Gastrocnemius medialis (tissue), 4 donors: Measurements from ENCODE around the gene PAPPA. TPM values are rescaled to one million over a fixed set of nuclear protein-coding genes. Genes with fewer than 3 reads are reported as not detected.
A peak's percentile ranks its signal among the peaks of the same experiment; 100 is the strongest.

Experiments used
- ATAC-seq, 2 donors: fragments of 150-250 bp; one replicate each; pipeline ENCODE4 v1.9.1; 2016
- DNase-seq, 2 donors: peaks; one replicate each; pipeline ENCODE4 v3.0.0-alpha.2; 2019
- H3K27ac ChIP-seq, 4 donors: fragments of 200-600 bp; sonication (generic); 1 replicate in 1 of 4; 2 replicates in 3 of 4; pipeline ENCODE4 v1.5.1; 2016 to 2018; ENCODE audit warnings: mild to moderate bottlenecking in 2 of 4, moderate library complexity in 1 of 4
- H3K27me3 ChIP-seq, 3 donors: fragments of 200-600 bp; sonication (generic) in 2 of 3; 1 replicate in 1 of 3; 2 replicates in 2 of 3; pipeline versions ENCODE4 v1.5.1 to v1.6.0; 2016 to 2019; ENCODE audit warnings: mild to moderate bottlenecking in 1 of 3, moderate library complexity in 1 of 3
- H3K36me3 ChIP-seq, 2 donors: fragments of 200-600 bp; sonication (generic) in 1 of 2; one replicate each; pipeline ENCODE4 v1.5.1; 2017 to 2018
- H3K4me1 ChIP-seq, 2 donors: fragments of 200-600 bp; sonication (generic) in 1 of 2; one replicate each; pipeline ENCODE4 v1.5.1; 2016 to 2017; ENCODE audit warnings: mild to moderate bottlenecking in 2 of 2
- H3K4me3 ChIP-seq, 4 donors: fragments of 200-600 bp; sonication (generic) in 3 of 4; 1 replicate in 1 of 4; 2 replicates in 3 of 4; pipeline ENCODE4 v1.5.1; 2016 to 2019; ENCODE audit warnings: mild to moderate bottlenecking in 2 of 4
- H3K9me3 ChIP-seq, 3 donors: fragments of 200-600 bp; sonication (generic) in 2 of 3; 1 replicate in 1 of 3; 2 replicates in 2 of 3; pipeline ENCODE4 v1.5.1; 2016 to 2019
- POLR2A ChIP-seq, 2 donors: fragments of 450-650 bp; IDR thresholded peaks; one replicate each; pipeline ENCODE4 v1.6.1; 2017; ENCODE audit warnings: antibody characterized with exemption in 2 of 2, mild to moderate bottlenecking in 2 of 2, moderate library complexity in 2 of 2
- in situ Hi-C, 4 donors: fragments of 200-750 bp; cut with MboI; loops; one replicate each; pipeline versions ENCODE4 v1.15.0 to v1.8.0; 2017; ENCODE audit warnings: low sequenced_read_pairs in 4 of 4
- intact Hi-C: fragments of 100-400 bp; cut with DNase I; formaldehyde crosslinking; loops from one replicate; pipeline ENCODE4 v1.15.1; 2023; ENCODE audit warnings: low total_unique reads
- total RNA-seq, 4 donors: library from RNA; depleted of rRNA; stranded (reverse); fragments of >200 nt; gene quantifications; one replicate each; pipeline versions ENCODE4 v1.1.0 to v1.2.3, GENCODE V29; 2016
- TF ChIP-seq, protein P1 (sequence below), 5 experiments: fragments of 450-650 bp in 3 of 5; fragments of 200-600 bp in 2 of 5; sonication (generic) in 2 of 5; IDR thresholded peaks in 4 of 5; conservative IDR thresholded peaks in 1 of 5; 1 replicate in 4 of 5; 2 replicates in 1 of 5; pipeline ENCODE4 v1.5.1; 2016 to 2019; ENCODE audit warnings: antibody characterized with exemption in 5 of 5, mild to moderate bottlenecking in 3 of 5, moderate library complexity in 3 of 5

The PAPPA gene
- total RNA-seq, 4 donors from 2014 or later, result 0.56 to 2.1 (median 1.4) TPM

DNA sequence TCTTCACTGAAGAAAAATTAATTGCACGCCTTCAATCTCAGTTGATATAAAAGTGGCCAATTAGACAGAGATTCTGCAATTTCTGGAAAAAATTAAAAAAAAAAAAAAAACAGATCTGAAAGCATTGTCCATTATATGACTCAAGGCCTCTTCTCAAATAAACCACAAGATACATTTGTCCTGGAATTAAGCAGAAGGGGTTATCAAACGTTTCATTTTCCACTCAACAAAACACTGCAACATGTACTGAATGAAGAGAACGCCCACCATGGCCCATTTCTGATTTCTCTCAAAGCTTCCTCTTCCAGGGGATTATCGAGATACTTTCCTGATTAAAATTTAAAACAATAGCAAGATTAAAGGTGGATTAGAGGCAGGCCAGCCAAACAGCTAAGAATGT, 5.8 kb upstream of the PAPPA start:
- in situ Hi-C loops, result loop anchor here in 1 of 4 donors (5.0 kb wide), 1 partner anchor 424 kb away; no protein-coding TSS in a partner anchor
- no peak for DNase-seq
- Histone ChIP-seq H3K27me3 (peaks cover 0 to 7% (median 0%) of the 10 kb centered on the region in 3 donors), H3K27ac (no peak overlapping the region), H3K4me1 (no peaks in the 10 kb centered on the region), H3K4me3 (no peak overlapping the region), H3K36me3 (no peaks in the 10 kb centered on the region), H3K9me3 (no peaks in the 10 kb centered on the region)
- intact Hi-C loops, result no loop called here
- no peak for ATAC-seq
- TF ChIP-seq, protein P1, sequence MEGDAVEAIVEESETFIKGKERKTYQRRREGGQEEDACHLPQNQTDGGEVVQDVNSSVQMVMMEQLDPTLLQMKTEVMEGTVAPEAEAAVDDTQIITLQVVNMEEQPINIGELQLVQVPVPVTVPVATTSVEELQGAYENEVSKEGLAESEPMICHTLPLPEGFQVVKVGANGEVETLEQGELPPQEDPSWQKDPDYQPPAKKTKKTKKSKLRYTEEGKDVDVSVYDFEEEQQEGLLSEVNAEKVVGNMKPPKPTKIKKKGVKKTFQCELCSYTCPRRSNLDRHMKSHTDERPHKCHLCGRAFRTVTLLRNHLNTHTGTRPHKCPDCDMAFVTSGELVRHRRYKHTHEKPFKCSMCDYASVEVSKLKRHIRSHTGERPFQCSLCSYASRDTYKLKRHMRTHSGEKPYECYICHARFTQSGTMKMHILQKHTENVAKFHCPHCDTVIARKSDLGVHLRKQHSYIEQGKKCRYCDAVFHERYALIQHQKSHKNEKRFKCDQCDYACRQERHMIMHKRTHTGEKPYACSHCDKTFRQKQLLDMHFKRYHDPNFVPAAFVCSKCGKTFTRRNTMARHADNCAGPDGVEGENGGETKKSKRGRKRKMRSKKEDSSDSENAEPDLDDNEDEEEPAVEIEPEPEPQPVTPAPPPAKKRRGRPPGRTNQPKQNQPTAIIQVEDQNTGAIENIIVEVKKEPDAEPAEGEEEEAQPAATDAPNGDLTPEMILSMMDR (IDR thresholded peaks at IDR 0.05 in 4 of 5, conservative IDR thresholded peaks at IDR 0.05 in 1 of 5), result no peak
- TF ChIP-seq POLR2A (IDR thresholded peaks at IDR 0.05), result no peak

DNA sequence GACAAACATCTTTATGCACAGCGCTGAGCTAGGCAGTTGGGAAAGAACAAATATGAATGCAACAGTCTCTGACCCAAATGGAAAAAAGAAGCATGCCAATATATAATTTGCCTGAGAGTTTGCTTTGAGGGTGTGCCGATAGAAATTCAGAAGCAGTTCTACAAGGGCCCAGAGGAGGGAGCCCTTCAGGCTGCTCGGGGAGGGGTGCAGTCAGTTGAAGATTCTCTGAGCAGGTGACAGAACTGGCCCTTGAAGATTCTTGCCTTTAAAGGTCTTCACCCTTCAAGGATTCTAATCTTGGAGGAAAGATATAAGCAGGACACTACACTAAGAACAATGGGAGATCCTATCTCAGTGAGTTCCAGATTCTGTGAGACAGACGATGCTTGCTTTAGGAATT, 3.7 kb upstream of the PAPPA start:
- ATAC-seq (peak in 1 of 2 donors; percentile 68), DNase-seq (peak in 1 of 2 donors; percentile 25)
- Histone ChIP-seq H3K4me1 (peaks cover 0 to 6% of the 10 kb centered on the region in 2 donors), H3K9me3 (no peaks in the 10 kb centered on the region), H3K27me3 (peaks cover 0 to 13% (median 0%) of the 10 kb centered on the region in 3 donors), H3K4me3 (no peak overlapping the region), H3K27ac (no peak overlapping the region), H3K36me3 (no peaks in the 10 kb centered on the region)
- in situ Hi-C loops (loop anchor here (5.0 to 25.0 kb wide), 8 partner anchors 212 to 563 kb away; no protein-coding TSS in a partner anchor), intact Hi-C loops (loop anchor here (5.0 to 10.0 kb wide), 5 partner anchors 165 to 558 kb away; no protein-coding TSS in a partner anchor)
- TF ChIP-seq, protein P1 (IDR thresholded peaks at IDR 0.05 in 4 of 5, conservative IDR thresholded peaks at IDR 0.05 in 1 of 5), result peak; percentile 24 to 64 (median 54)
- no peak for TF ChIP-seq POLR2A (IDR thresholded peaks at IDR 0.05)

DNA sequence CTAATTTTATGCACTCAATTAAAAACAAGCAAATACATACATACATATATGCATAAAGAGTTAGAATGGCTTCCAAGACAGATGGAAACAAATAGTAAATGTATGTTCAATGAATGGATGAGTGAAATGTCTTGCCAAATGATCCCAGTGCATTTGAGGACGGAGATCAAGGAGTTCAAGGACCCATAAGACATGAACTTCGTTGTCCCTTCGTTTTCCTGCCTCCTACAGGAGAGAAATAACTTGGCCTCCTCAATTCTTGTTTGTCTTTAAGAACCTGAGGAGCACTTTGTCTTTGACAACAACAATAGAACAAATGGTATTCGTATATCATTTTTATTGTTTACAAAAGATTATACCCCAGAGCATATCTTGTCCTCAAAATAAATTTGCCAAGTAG, 2.4 kb upstream of the PAPPA start:
- no peak for TF ChIP-seq POLR2A (IDR thresholded peaks at IDR 0.05)
- H3K27ac ChIP-seq, result no peak overlapping the region
- no peaks in the 10 kb centered on the region for H3K9me3 ChIP-seq
- no peaks in the 10 kb centered on the region for H3K36me3 ChIP-seq
- peaks cover 0 to 17% (median 0%) of the 10 kb centered on the region in 3 donors for H3K27me3 ChIP-seq
- intact Hi-C loops, result loop anchor here (5.0 to 10.0 kb wide), 5 partner anchors 164 to 559 kb away; no protein-coding TSS in a partner anchor
- no peak for ATAC-seq
- no peak for DNase-seq
- in situ Hi-C loops, result loop anchor here (10.0 to 25.0 kb wide), 7 partner anchors 211 to 564 kb away; no protein-coding TSS in a partner anchor
- no peak overlapping the region for H3K4me3 ChIP-seq
- H3K4me1 ChIP-seq, result peaks cover 9 to 20% of the 10 kb centered on the region in 2 donors

DNA sequence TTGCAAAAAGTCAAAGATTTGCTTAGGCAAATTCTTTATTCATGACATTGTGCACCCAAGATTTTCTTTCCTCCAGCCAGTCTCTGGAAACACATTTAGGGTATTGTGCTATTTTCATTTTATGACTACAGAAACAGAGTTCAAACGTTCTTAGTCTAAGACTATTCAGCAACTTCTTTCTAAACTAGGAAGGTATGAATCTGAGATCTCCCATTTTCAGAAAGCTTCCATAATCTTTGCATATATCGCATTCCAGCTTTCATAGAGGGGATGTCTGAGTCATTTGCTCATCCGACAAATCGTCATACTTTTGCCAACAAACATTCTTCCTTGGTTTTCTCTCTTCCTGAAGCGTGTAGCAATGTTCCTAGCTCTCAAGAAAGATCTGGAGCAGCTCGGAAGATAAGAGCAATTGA, 1.6 kb upstream of the PAPPA start:
- in situ Hi-C loops (loop anchor here (10.0 to 25.0 kb wide), 7 partner anchors 210 to 565 kb away; no protein-coding TSS in a partner anchor), intact Hi-C loops (loop anchor here (5.0 to 10.0 kb wide), 5 partner anchors 163 to 560 kb away; no protein-coding TSS in a partner anchor)
- H3K4me3 ChIP-seq, result no peak overlapping the region
- H3K27ac ChIP-seq, result no peak overlapping the region
- no peak for DNase-seq
- peaks cover 0 to 17% (median 0%) of the 10 kb centered on the region in 3 donors for H3K27me3 ChIP-seq
- TF ChIP-seq, protein P1 (IDR thresholded peaks at IDR 0.05 in 4 of 5, conservative IDR thresholded peaks at IDR 0.05 in 1 of 5), result no peak
- TF ChIP-seq POLR2A (IDR thresholded peaks at IDR 0.05), result no peak
- peaks cover 14 to 27% of the 10 kb centered on the region in 2 donors for H3K4me1 ChIP-seq
- H3K36me3 ChIP-seq, result no peaks in the 10 kb centered on the region
- H3K9me3 ChIP-seq, result no peaks in the 10 kb centered on the region
- ATAC-seq, result no peak

DNA sequence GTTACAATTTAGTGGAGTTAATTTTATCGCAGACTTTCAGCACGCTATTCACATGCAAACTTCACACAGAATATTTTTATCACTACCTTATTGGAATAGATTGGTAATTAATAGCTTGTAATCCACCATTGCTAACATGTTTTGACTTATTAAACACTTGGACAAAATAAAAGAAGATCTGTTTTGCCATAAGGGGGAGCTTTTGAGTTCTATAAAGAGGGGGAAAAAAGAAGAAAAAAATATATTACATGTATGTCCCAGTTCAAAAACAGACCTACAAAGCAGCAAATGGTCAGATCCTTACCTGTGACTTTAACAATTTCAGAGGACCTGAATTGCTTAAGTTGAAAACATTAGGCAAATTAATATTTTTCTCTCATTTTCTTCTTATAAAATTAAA, 1.2 kb upstream of the PAPPA start:
- no peak for DNase-seq
- Histone ChIP-seq H3K4me1 (peaks cover 18 to 30% of the 10 kb centered on the region in 2 donors), H3K27ac (peak overlapping the region in 3 of 4 donors; percentile 17 to 32 (median 30)), H3K36me3 (no peaks in the 10 kb centered on the region), H3K27me3 (peaks cover 0 to 17% (median 0%) of the 10 kb centered on the region in 3 donors), H3K4me3 (no peak overlapping the region), H3K9me3 (no peaks in the 10 kb centered on the region)
- TF ChIP-seq POLR2A (IDR thresholded peaks at IDR 0.05), result no peak
- TF ChIP-seq, protein P1 (IDR thresholded peaks at IDR 0.05 in 4 of 5, conservative IDR thresholded peaks at IDR 0.05 in 1 of 5), result peak in 1 of 5 experiments; percentile 31
- in situ Hi-C loops (loop anchor here (10.0 to 25.0 kb wide), 7 partner anchors 210 to 565 kb away; no protein-coding TSS in a partner anchor), intact Hi-C loops (loop anchor here (5.0 to 10.0 kb wide), 5 partner anchors 162 to 560 kb away; no protein-coding TSS in a partner anchor)
- ATAC-seq, result no peak
